Adrenal gland (tissue), 5 donors: ENCODE measurements around the gene DNAH1.

ENCODE experiments used
- POLR2A ChIP-seq, 2 donors: fragments of 450-650 bp; IDR thresholded peaks; one replicate each; pipeline ENCODE4 v1.6.1; 2017; ENCODE audit warnings: antibody characterized with exemption in 2 of 2, mild to moderate bottlenecking in 2 of 2, moderate library complexity in 1 of 2
- TF ChIP-seq, protein P1 (sequence below), 6 experiments: fragments of 450-650 bp in 4 of 6; fragments of 200-600 bp in 2 of 6; sonication (generic) in 1 of 6; IDR thresholded peaks; 1 replicate in 5 of 6; 2 replicates in 1 of 6; pipeline versions ENCODE4 v1.5.1 to v1.8.0; 2016 to 2021; ENCODE audit warnings: antibody characterized with exemption in 6 of 6, mild to moderate bottlenecking in 2 of 6, moderate library complexity in 1 of 6
- donor health status: DM: no; HTN: no; CAD: no.

- TF ChIP-seq, protein P1, sequence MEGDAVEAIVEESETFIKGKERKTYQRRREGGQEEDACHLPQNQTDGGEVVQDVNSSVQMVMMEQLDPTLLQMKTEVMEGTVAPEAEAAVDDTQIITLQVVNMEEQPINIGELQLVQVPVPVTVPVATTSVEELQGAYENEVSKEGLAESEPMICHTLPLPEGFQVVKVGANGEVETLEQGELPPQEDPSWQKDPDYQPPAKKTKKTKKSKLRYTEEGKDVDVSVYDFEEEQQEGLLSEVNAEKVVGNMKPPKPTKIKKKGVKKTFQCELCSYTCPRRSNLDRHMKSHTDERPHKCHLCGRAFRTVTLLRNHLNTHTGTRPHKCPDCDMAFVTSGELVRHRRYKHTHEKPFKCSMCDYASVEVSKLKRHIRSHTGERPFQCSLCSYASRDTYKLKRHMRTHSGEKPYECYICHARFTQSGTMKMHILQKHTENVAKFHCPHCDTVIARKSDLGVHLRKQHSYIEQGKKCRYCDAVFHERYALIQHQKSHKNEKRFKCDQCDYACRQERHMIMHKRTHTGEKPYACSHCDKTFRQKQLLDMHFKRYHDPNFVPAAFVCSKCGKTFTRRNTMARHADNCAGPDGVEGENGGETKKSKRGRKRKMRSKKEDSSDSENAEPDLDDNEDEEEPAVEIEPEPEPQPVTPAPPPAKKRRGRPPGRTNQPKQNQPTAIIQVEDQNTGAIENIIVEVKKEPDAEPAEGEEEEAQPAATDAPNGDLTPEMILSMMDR (IDR thresholded peaks at IDR 0.05) = no peak
- no peak for TF ChIP-seq POLR2A (IDR thresholded peaks at IDR 0.05)
Measured at GRCh38 chr3:52315977-52316764, at the start of gene DNAH1.
